GM12878 (cell line): Measurements from ENCODE around the gene PON1.

Experiments used
- CBFB ChIP-seq: IDR thresholded peaks from 2 replicates; pipeline ENCODE4 v1.6.1; 2016; ENCODE audit warnings: antibody characterized with exemption, low read depth
- CREB1 ChIP-seq: IDR thresholded peaks from 2 replicates; pipeline ENCODE4 v1.6.1; 2012; ENCODE audit warnings: low read depth, mild to moderate bottlenecking, inconsistent platforms
- CTCF ChIP-seq, 3 experiments: IDR thresholded peaks in 2 of 3; conservative IDR thresholded peaks in 1 of 3; 2 replicates each; pipeline ENCODE4 v1.5.1; 2011; ENCODE audit warnings: low read depth in 3 of 3, low read length in 3 of 3, mild to moderate bottlenecking in 3 of 3, control low read depth in 2 of 3, moderate library complexity in 2 of 3, inconsistent platforms in 1 of 3, mixed read lengths in 1 of 3; ENCODE audit not compliant: control insufficient read depth in 2 of 3, insufficient read depth in 1 of 3; ENCODE audit errors: extremely low read depth in 1 of 3
- POLR2AphosphoS2 ChIP-seq: IDR thresholded peaks from 2 replicates; pipeline ENCODE4 v1.6.1; 2011; ENCODE audit warnings: low read depth, mild to moderate bottlenecking, low read length, improper control_type of control experiment, moderate library complexity
- YY1 ChIP-seq: IDR thresholded peaks from 2 replicates; pipeline ENCODE4 v1.6.1; 2011; ENCODE audit warnings: low read depth, mild to moderate bottlenecking, low read length

DNA sequence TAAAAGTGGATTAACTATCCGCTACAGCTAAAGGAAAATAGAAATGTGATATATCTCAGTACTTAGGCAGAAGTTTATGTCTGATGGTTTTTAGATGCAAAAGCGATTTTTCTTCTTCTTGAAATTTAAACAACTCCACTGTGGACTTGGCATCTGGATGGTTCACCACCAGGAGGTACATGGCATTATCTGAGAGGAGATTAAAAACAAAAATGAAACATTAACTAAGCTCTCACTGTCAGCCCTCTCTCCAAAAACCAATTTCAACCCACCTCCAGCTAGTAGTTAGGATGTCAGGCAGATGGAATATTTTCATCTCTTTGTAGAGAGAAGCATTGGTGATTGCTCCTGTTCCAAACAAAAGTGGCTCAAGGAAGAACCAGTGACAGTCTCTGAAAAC, 12.9 kb downstream of the PON1 start:
- TF ChIP-seq CTCF (IDR thresholded peaks at IDR 0.05 in 2 of 3, conservative IDR thresholded peaks at IDR 0.05 in 1 of 3; ENCODE audit: control insufficient read depth in 2 of 3, extremely low read depth in 1 of 3, insufficient read depth in 1 of 3, low read depth in 3 of 3, low read length in 3 of 3) (no peak), POLR2AphosphoS2 (no peak), CREB1 (no peak), YY1 (no peak), CBFB (no peak)
